ENCODE data around the gene C3orf52.

DNA sequence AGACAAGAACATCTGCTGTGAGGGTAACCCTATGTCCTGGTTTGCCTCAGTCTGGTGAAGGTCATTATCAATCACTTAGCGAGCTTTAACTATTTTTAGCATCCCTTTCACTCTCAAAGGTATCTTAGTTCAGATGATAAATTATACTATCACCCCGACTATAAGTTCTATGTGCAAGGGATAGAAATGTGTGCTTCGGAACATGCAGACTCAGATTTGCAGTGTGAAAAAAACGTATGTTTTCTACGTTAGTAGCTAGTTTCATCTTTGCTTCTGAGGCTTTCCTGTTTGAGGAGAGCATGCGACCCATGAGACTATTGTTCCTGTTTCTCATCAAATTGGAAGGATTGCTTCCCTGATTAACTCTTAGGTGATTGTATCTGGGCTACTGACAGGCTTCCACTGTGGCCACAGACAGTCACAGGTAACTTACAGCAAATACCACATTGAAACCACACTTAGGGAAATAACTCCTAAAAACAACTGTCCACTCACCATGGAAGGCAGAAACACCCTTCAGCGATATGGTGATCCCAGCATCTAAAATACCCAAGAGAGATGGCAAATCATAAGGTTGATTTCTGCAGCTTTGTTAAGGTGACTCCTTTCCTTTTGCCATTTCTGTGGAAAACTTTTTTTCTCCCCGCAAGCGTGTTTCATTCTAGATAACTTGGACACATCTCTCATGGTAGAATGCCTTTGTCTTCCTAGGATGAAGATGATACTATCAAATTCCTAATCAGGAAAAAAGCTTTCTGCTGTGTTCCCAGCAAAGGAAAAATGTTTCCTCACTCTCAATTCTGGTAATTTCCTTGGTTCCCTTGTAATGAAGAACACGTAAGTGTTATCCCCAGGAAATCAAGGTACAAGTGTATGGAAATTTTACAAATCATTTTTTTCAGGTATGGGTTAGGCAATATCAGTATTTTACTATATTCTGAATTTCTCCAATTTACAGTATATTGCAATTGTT, 41.6 kb downstream of the C3orf52 start:
- TF ChIP-seq, protein P1, sequence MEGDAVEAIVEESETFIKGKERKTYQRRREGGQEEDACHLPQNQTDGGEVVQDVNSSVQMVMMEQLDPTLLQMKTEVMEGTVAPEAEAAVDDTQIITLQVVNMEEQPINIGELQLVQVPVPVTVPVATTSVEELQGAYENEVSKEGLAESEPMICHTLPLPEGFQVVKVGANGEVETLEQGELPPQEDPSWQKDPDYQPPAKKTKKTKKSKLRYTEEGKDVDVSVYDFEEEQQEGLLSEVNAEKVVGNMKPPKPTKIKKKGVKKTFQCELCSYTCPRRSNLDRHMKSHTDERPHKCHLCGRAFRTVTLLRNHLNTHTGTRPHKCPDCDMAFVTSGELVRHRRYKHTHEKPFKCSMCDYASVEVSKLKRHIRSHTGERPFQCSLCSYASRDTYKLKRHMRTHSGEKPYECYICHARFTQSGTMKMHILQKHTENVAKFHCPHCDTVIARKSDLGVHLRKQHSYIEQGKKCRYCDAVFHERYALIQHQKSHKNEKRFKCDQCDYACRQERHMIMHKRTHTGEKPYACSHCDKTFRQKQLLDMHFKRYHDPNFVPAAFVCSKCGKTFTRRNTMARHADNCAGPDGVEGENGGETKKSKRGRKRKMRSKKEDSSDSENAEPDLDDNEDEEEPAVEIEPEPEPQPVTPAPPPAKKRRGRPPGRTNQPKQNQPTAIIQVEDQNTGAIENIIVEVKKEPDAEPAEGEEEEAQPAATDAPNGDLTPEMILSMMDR (IDR thresholded peaks at IDR 0.05), result no peak
- TF ChIP-seq POLR2A (IDR thresholded peaks at IDR 0.05), result no peak
